Lower lobe of right lung (tissue), 2 donors: ENCODE results near the gene NKAP. TPM values are rescaled to one million over a fixed set of nuclear protein-coding genes. Genes with fewer than 3 reads are reported as not detected.

ENCODE experiments used
- ATAC-seq, 2 donors: fragments of 200-7000 bp; cut with Tn5 transposase; one replicate each; pipeline ENCODE4 v1.9.1; 2020 to 2022; ENCODE audit warnings: mild to moderate bottlenecking in 2 of 2, moderate library complexity in 2 of 2
- DNase-seq: peaks from one replicate; pipeline ENCODE4 v3.0.0-alpha.2; 2020
- H3K27ac ChIP-seq: fragments of 200-600 bp; one replicate; pipeline ENCODE4 v1.8.0; 2022
- H3K27me3 ChIP-seq: fragments of 200-600 bp; one replicate; pipeline ENCODE4 v1.8.0; 2022; ENCODE audit warnings: low read depth
- H3K36me3 ChIP-seq: fragments of 200-600 bp; one replicate; pipeline ENCODE4 v1.8.0; 2022; ENCODE audit warnings: mild to moderate bottlenecking
- H3K4me1 ChIP-seq: fragments of 200-600 bp; one replicate; pipeline ENCODE4 v1.8.0; 2022
- H3K4me3 ChIP-seq: fragments of 200-600 bp; one replicate; pipeline ENCODE4 v1.8.0; 2022; ENCODE audit warnings: mild to moderate bottlenecking
- H3K9me3 ChIP-seq: fragments of 200-600 bp; one replicate; pipeline ENCODE4 v1.8.0; 2022
- intact Hi-C: fragments of 100-400 bp; cut with DNase I; formaldehyde crosslinking; loops from one replicate; pipeline ENCODE4 v1.11.0; 2022
- total RNA-seq: library from RNA; stranded (reverse); fragmentation: NEBNext Ultra II Directional; extraction: Animal tissue kit (Norgen Biotek cat#: 25700); gene quantifications from one replicate; pipeline ENCODE4 v1.2.1, GENCODE V29; 2021
- TF ChIP-seq, protein P1 (sequence below): fragments of 200-600 bp; IDR thresholded peaks from one replicate; pipeline ENCODE4 v1.8.0; 2022; ENCODE audit warnings: antibody characterized with exemption, mild to moderate bottlenecking
- donor health status: DM: no; HTN: yes; CAD: no; lungs with severe emphysema.

Gene NKAP
- total RNA-seq, 1 donor from 2014 or later, result 8.8 TPM

DNA sequence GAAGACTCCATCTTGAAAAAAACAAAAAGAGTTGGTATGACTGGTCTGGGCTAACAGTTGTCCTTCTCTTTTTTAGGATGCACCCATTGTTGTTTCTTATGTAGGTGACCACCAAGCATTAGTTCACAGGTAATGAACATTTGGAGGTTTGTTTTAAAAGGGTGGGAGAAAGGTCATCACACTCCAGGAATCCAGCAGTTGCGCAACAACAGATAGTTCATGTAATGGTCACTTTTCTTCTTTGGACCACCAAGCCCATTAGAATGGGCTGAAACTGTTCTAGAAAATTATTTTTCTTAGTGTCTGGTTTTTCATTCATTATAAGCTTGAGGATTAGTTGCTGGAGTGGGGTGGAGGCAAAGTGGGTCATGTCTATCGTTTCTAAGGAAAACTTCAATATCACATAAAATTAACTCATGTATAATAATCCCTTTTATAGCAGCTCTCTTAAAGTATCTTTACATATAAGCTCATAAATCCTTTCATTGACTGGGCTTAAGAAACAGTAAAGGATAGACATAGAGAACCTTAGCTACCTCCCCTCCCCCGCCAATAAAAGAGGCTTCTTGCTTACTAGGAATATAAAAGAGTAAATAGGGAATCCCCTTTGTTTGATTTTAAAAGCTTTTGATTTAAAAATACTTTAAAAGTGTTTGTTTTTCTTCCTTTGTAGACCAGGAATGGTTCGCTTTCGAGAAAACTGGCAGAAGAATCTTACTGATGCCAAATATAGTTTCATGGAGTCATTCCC lies 23.5 kb downstream of the NKAP start:
- Histone ChIP-seq H3K27ac (no peak overlapping the region), H3K4me1 (no peaks in the 10 kb centered on the region), H3K9me3 (no peaks in the 10 kb centered on the region), H3K4me3 (no peak overlapping the region), H3K36me3 (peaks cover 7% of the 10 kb centered on the region), H3K27me3 (no peaks in the 10 kb centered on the region)
- TF ChIP-seq, protein P1, sequence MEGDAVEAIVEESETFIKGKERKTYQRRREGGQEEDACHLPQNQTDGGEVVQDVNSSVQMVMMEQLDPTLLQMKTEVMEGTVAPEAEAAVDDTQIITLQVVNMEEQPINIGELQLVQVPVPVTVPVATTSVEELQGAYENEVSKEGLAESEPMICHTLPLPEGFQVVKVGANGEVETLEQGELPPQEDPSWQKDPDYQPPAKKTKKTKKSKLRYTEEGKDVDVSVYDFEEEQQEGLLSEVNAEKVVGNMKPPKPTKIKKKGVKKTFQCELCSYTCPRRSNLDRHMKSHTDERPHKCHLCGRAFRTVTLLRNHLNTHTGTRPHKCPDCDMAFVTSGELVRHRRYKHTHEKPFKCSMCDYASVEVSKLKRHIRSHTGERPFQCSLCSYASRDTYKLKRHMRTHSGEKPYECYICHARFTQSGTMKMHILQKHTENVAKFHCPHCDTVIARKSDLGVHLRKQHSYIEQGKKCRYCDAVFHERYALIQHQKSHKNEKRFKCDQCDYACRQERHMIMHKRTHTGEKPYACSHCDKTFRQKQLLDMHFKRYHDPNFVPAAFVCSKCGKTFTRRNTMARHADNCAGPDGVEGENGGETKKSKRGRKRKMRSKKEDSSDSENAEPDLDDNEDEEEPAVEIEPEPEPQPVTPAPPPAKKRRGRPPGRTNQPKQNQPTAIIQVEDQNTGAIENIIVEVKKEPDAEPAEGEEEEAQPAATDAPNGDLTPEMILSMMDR, result no peak
- ATAC-seq (no peak), DNase-seq (no peak)
- intact Hi-C loops, result no loop called here

DNA sequence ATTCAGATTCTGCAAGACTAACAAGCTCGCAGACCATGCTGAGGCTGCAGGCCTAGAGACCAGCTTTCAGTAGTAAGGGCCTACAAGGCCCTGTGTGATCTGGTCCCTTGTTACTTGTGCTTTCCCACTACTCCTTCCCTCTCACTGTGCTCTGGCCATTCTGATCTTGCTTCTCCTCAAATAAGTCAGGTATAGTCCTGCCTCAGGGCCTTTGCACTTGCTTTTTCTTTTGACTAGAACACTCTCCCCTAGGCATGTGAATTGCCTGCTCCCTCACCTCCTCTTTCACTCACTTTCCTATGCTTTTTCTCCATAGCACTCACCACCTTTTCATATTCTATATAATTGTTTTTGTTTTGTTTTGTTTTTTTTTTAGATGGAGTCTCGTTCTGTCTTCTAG lies 25.7 kb downstream of the NKAP start:
- no peaks in the 10 kb centered on the region for H3K4me1 ChIP-seq
- intact Hi-C loops, result no loop called here
- H3K9me3 ChIP-seq, result no peaks in the 10 kb centered on the region
- DNase-seq, result no peak
- H3K27me3 ChIP-seq, result no peaks in the 10 kb centered on the region
- no peak overlapping the region for H3K27ac ChIP-seq
- H3K4me3 ChIP-seq, result no peak overlapping the region
- TF ChIP-seq, protein P1, result no peak
- ATAC-seq, result no peak
- H3K36me3 ChIP-seq, result no peaks in the 10 kb centered on the region

GRCh38 chrX:119916310-119916709 lies 27.2 kb downstream of the NKAP start:
- no peaks in the 10 kb centered on the region for H3K36me3 ChIP-seq
- H3K27me3 ChIP-seq, result no peaks in the 10 kb centered on the region
- intact Hi-C loops, result no loop called here
- TF ChIP-seq, protein P1, result no peak
- DNase-seq, result no peak
- H3K27ac ChIP-seq, result no peak overlapping the region
- no peak overlapping the region for H3K4me3 ChIP-seq
- ATAC-seq, result no peak
- no peaks in the 10 kb centered on the region for H3K4me1 ChIP-seq
- H3K9me3 ChIP-seq, result no peaks in the 10 kb centered on the region

GRCh38 chrX:119900976-119901375 lies 42.6 kb downstream of the NKAP start:
- H3K9me3 ChIP-seq, result no peaks in the 10 kb centered on the region
- H3K4me3 ChIP-seq, result no peak overlapping the region
- ATAC-seq (no peak), DNase-seq (no peak)
- H3K27me3 ChIP-seq, result no peaks in the 10 kb centered on the region
- H3K4me1 ChIP-seq, result no peaks in the 10 kb centered on the region
- TF ChIP-seq, protein P1, result no peak
- H3K36me3 ChIP-seq, result no peaks in the 10 kb centered on the region
- no peak overlapping the region for H3K27ac ChIP-seq
- intact Hi-C loops, result no loop called here

DNA sequence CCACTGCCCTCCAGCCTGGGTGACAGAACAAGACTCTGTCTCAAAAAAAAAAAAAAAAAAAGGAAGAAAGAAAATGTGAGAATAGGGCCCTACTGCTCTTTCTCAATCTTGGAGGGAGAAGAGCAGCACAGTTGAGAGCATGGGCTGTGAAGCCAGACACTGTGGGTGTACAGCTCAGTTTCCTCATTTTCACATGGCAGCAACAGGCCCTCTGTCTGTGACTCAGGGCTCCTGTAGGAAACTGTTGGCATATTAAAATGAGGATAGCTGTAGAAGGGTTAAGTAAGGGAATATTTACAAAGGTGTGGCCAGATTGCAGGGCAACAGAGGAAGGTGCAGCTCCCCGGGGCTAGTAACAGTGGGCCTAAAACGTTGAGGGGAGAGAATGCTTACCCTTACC lies 44.4 kb downstream of the NKAP start:
- no peak for DNase-seq
- H3K36me3 ChIP-seq, result no peaks in the 10 kb centered on the region
- no peak overlapping the region for H3K4me3 ChIP-seq
- ATAC-seq, result peak; percentile 66 to 77
- H3K4me1 ChIP-seq, result no peaks in the 10 kb centered on the region
- no peaks in the 10 kb centered on the region for H3K9me3 ChIP-seq
- no peak overlapping the region for H3K27ac ChIP-seq
- TF ChIP-seq, protein P1, result no peak
- H3K27me3 ChIP-seq, result no peaks in the 10 kb centered on the region
- intact Hi-C loops, result no loop called here
